ENCODE data around the gene AMOT. TPM values are rescaled to one million over a fixed set of nuclear protein-coding genes. Genes with fewer than 3 reads are reported as not detected.
A peak's percentile ranks its signal among the peaks of the same experiment; 100 is the strongest.

The AMOT gene
- total RNA-seq, 1 donor from 2014 or later: 3.8 TPM

- DNase-seq (ENCODE audit: low spot score): peak; percentile 11
- TF ChIP-seq EZH2 (IDR thresholded peaks at IDR 0.05): no peak
- no peaks in the 10 kb centered on the region for H3K27me3 ChIP-seq
- Mint-ChIP-seq H3K27ac (peak overlapping the region; percentile 6), H3K9me3 (no peaks in the 10 kb centered on the region), H3K4me1 (peaks cover 24% of the 10 kb centered on the region), H3K4me3 (no peak overlapping the region), H3K36me3 (peaks cover 58% of the 10 kb centered on the region), H3K27me3 (ENCODE audit: insufficient read depth, low read depth) (no peaks in the 10 kb centered on the region)
- peaks cover 9% of the 10 kb centered on the region for H3F3A ChIP-seq (ENCODE audit: low read depth)
- H2AFZ ChIP-seq (replicated peaks): no peak overlapping the region
- H3K36me3 ChIP-seq: no peaks in the 10 kb centered on the region
- H4K20me1 ChIP-seq (ENCODE audit: low read depth): no peaks in the 10 kb centered on the region
- H3K27ac ChIP-seq: no peak overlapping the region
- H3K79me2 ChIP-seq (ENCODE audit: low read depth): no peaks in the 10 kb centered on the region
- peak overlapping the region; percentile 17 for H3K4me2 ChIP-seq
- no peaks in the 10 kb centered on the region for H3K9me3 ChIP-seq (ENCODE audit: low read depth)
- no peak overlapping the region for H3K9ac ChIP-seq
- peaks cover 23% of the 10 kb centered on the region for H3K4me1 ChIP-seq
- H3K4me3 ChIP-seq: no peak overlapping the region
These were observed 31.9 kb downstream of the AMOT start for GRCh38 chrX:112808651-112809195.

GRCh38 chrX:112808007-112808406 lies 32.6 kb downstream of the AMOT start:
- H4K20me1 ChIP-seq (ENCODE audit: low read depth): no peaks in the 10 kb centered on the region
- no peak overlapping the region for H3K4me2 ChIP-seq
- H3K4me3 ChIP-seq: no peak overlapping the region
- H3K27ac ChIP-seq: no peak overlapping the region
- Mint-ChIP-seq H3K27ac (no peak overlapping the region), H3K36me3 (peaks cover 52% of the 10 kb centered on the region), H3K4me3 (no peak overlapping the region), H3K27me3 (ENCODE audit: insufficient read depth, low read depth) (no peaks in the 10 kb centered on the region), H3K9me3 (no peaks in the 10 kb centered on the region), H3K4me1 (peaks cover 25% of the 10 kb centered on the region)
- no peak overlapping the region for H3K9ac ChIP-seq
- TF ChIP-seq EZH2 (IDR thresholded peaks at IDR 0.05): no peak
- TF ChIP-seq EZH2phosphoT487 (IDR thresholded peaks at IDR 0.05): no peak
- TF ChIP-seq CTCF (IDR thresholded peaks at IDR 0.05): no peak
- H3K36me3 ChIP-seq: no peaks in the 10 kb centered on the region
- H3K79me2 ChIP-seq (ENCODE audit: low read depth): no peaks in the 10 kb centered on the region
- no peaks in the 10 kb centered on the region for H3K9me3 ChIP-seq (ENCODE audit: low read depth)
- peaks cover 9% of the 10 kb centered on the region for H3F3A ChIP-seq (ENCODE audit: low read depth)
- peaks cover 23% of the 10 kb centered on the region for H3K4me1 ChIP-seq
- no peak overlapping the region for H2AFZ ChIP-seq (replicated peaks)
- DNase-seq (ENCODE audit: low spot score): peak; percentile 7
- no peaks in the 10 kb centered on the region for H3K27me3 ChIP-seq

DNA sequence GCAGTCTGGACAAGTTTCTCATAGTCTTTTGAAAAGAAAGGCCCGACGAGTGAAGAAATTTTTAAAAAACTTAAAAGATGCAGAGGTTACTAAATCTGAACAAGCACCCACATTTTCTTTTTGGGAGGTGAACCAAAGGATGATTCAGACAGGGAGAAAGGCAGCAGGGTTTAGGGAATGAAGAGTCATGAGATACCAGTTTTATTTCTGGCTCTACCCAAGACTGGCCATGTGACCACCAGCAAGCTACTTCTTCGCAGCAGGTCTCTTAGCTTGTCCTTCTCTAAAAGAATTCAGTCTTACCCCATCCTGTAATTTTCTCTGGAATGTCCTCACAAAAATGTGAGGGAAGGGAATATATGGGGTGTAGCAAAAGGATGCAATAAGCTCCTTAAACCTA lies 37.6 kb downstream of the AMOT start:
- no peaks in the 10 kb centered on the region for H3K79me2 ChIP-seq (ENCODE audit: low read depth)
- no peak overlapping the region for H2AFZ ChIP-seq (replicated peaks)
- TF ChIP-seq CTCF (IDR thresholded peaks at IDR 0.05) (no peak), EZH2 (IDR thresholded peaks at IDR 0.05) (no peak), EZH2phosphoT487 (IDR thresholded peaks at IDR 0.05) (no peak)
- H3K4me2 ChIP-seq: no peak overlapping the region
- H3K9ac ChIP-seq: no peak overlapping the region
- H3K4me3 Mint-ChIP-seq: no peak overlapping the region
- DNase-seq (ENCODE audit: low spot score): no peak
- peaks cover 32% of the 10 kb centered on the region for H3K36me3 Mint-ChIP-seq
- no peak overlapping the region for H3K27ac ChIP-seq
- peaks cover 32% of the 10 kb centered on the region for H3K4me1 Mint-ChIP-seq
- H3K4me1 ChIP-seq: peaks cover 18% of the 10 kb centered on the region
- no peaks in the 10 kb centered on the region for H3K36me3 ChIP-seq
- peaks cover 3% of the 10 kb centered on the region for H3K9me3 Mint-ChIP-seq
- peaks cover 5% of the 10 kb centered on the region for H3F3A ChIP-seq (ENCODE audit: low read depth)
- no peaks in the 10 kb centered on the region for H3K27me3 Mint-ChIP-seq (ENCODE audit: insufficient read depth, low read depth)
- H3K27me3 ChIP-seq: no peaks in the 10 kb centered on the region
- H3K9me3 ChIP-seq (ENCODE audit: low read depth): no peaks in the 10 kb centered on the region
- H3K4me3 ChIP-seq: no peak overlapping the region
- H3K27ac Mint-ChIP-seq: no peak overlapping the region
- no peaks in the 10 kb centered on the region for H4K20me1 ChIP-seq (ENCODE audit: low read depth)

GRCh38 chrX:112802541-112802940 lies 38.1 kb downstream of the AMOT start:
- Mint-ChIP-seq H3K36me3 (peaks cover 32% of the 10 kb centered on the region), H3K4me1 (peaks cover 29% of the 10 kb centered on the region), H3K4me3 (no peak overlapping the region), H3K9me3 (peaks cover 3% of the 10 kb centered on the region), H3K27ac (no peak overlapping the region), H3K27me3 (ENCODE audit: insufficient read depth, low read depth) (no peaks in the 10 kb centered on the region)
- Histone ChIP-seq H3K4me2 (no peak overlapping the region), H3K9me3 (ENCODE audit: low read depth) (no peaks in the 10 kb centered on the region), H3K36me3 (no peaks in the 10 kb centered on the region), H2AFZ (replicated peaks) (no peak overlapping the region), H3K4me3 (no peak overlapping the region), H3K4me1 (peaks cover 14% of the 10 kb centered on the region), H3K9ac (no peak overlapping the region), H3K79me2 (ENCODE audit: low read depth) (no peaks in the 10 kb centered on the region), H3K27me3 (no peaks in the 10 kb centered on the region), H4K20me1 (ENCODE audit: low read depth) (no peaks in the 10 kb centered on the region), H3K27ac (no peak overlapping the region), H3F3A (ENCODE audit: low read depth) (peaks cover 5% of the 10 kb centered on the region)
- no peak for DNase-seq (ENCODE audit: low spot score)
- TF ChIP-seq EZH2phosphoT487 (IDR thresholded peaks at IDR 0.05) (no peak), CTCF (IDR thresholded peaks at IDR 0.05) (no peak), EZH2 (IDR thresholded peaks at IDR 0.05) (no peak)

All from neural progenitor cell (in vitro differentiated cells).